Parathyroid adenoma (tissue), 2 donors: ENCODE results near the gene DNASE1L1.

Source experiments
- H2AFZ ChIP-seq: fragments of 300-600 bp; sonication (generic); one replicate; pipeline ENCODE4 v1.7.0; 2017; ENCODE audit warnings: antibody characterized with exemption, mild to moderate bottlenecking
- H3K27ac ChIP-seq: fragments of 300-600 bp; sonication (generic); one replicate; pipeline ENCODE4 v1.7.0; 2017
- H3K27me3 ChIP-seq: fragments of 300-600 bp; sonication (generic); one replicate; pipeline ENCODE4 v1.7.0; 2017; ENCODE audit warnings: low read length; ENCODE audit not compliant: control insufficient read depth, insufficient read depth
- H3K36me3 ChIP-seq: fragments of 300-600 bp; sonication (generic); one replicate; pipeline ENCODE4 v1.7.0; 2017; ENCODE audit warnings: low read length; ENCODE audit not compliant: control insufficient read depth, insufficient read depth
- H3K4me1 ChIP-seq: fragments of 300-600 bp; sonication (generic); one replicate; pipeline ENCODE4 v1.7.0; 2017; ENCODE audit warnings: control low read depth
- H3K4me2 ChIP-seq: fragments of 300-600 bp; sonication (generic); one replicate; pipeline ENCODE4 v1.7.0; 2017; ENCODE audit warnings: low read length
- H3K4me3 ChIP-seq: fragments of 300-600 bp; sonication (generic); one replicate; pipeline ENCODE4 v1.7.0; 2017; ENCODE audit warnings: low read depth, low read length
- H3K79me2 ChIP-seq: fragments of 300-600 bp; sonication (generic); one replicate; pipeline ENCODE4 v1.7.0; 2017; ENCODE audit warnings: control low read depth
- H3K9ac ChIP-seq: fragments of 300-600 bp; sonication (generic); one replicate; pipeline ENCODE4 v1.7.0; 2017; ENCODE audit warnings: mild to moderate bottlenecking
- H3K9me3 ChIP-seq: fragments of 300-600 bp; sonication (generic); one replicate; pipeline ENCODE4 v1.7.0; 2017; ENCODE audit warnings: low read length; ENCODE audit not compliant: control insufficient read depth
- CTCF ChIP-seq: fragments of 300-600 bp; sonication (generic); IDR thresholded peaks from one replicate; pipeline ENCODE4 v1.7.0; 2017; ENCODE audit warnings: antibody characterized with exemption, mild to moderate bottlenecking
- donor health status: primary hyperparathyroidism.

Gene DNASE1L1

GRCh38 chrX:154441564-154441963 lies 32.5 kb upstream of the DNASE1L1 start:
- H3K4me2 ChIP-seq, result no peak overlapping the region
- peaks cover 3% of the 10 kb centered on the region for H3K4me1 ChIP-seq
- H3K4me3 ChIP-seq, result no peak overlapping the region
- no peak for TF ChIP-seq CTCF
- no peak overlapping the region for H2AFZ ChIP-seq
- no peaks in the 10 kb centered on the region for H3K36me3 ChIP-seq
- no peak overlapping the region for H3K27ac ChIP-seq
- H3K79me2 ChIP-seq, result peaks cover 6% of the 10 kb centered on the region
- H3K9me3 ChIP-seq, result no peaks in the 10 kb centered on the region
- no peaks in the 10 kb centered on the region for H3K27me3 ChIP-seq
- no peak overlapping the region for H3K9ac ChIP-seq

GRCh38 chrX:154440623-154441357 lies 31.7 kb upstream of the DNASE1L1 start:
- Histone ChIP-seq H3K36me3 (no peaks in the 10 kb centered on the region), H3K4me1 (peaks cover 3% of the 10 kb centered on the region), H3K27me3 (no peaks in the 10 kb centered on the region), H2AFZ (no peak overlapping the region), H3K9me3 (no peaks in the 10 kb centered on the region), H3K27ac (no peak overlapping the region), H3K9ac (no peak overlapping the region), H3K79me2 (peaks cover 6% of the 10 kb centered on the region), H3K4me3 (no peak overlapping the region), H3K4me2 (no peak overlapping the region)
- TF ChIP-seq CTCF, result no peak

GRCh38 chrX:154439841-154440240 lies 30.8 kb upstream of the DNASE1L1 start:
- no peak overlapping the region for H3K4me3 ChIP-seq
- H3K9ac ChIP-seq, result no peak overlapping the region
- H2AFZ ChIP-seq, result no peak overlapping the region
- H3K27me3 ChIP-seq, result no peaks in the 10 kb centered on the region
- H3K79me2 ChIP-seq, result peaks cover 6% of the 10 kb centered on the region
- H3K4me2 ChIP-seq, result no peak overlapping the region
- no peaks in the 10 kb centered on the region for H3K36me3 ChIP-seq
- no peak for TF ChIP-seq CTCF
- H3K27ac ChIP-seq, result no peak overlapping the region
- no peaks in the 10 kb centered on the region for H3K9me3 ChIP-seq
- H3K4me1 ChIP-seq, result peaks cover 3% of the 10 kb centered on the region

GRCh38 chrX:154437971-154438893 lies 29.2 kb upstream of the DNASE1L1 start:
- H3K9ac ChIP-seq, result no peak overlapping the region
- H3K4me3 ChIP-seq, result peak overlapping the region; percentile 46
- H3K4me1 ChIP-seq, result no peaks in the 10 kb centered on the region
- peaks cover 6% of the 10 kb centered on the region for H3K79me2 ChIP-seq
- TF ChIP-seq CTCF, result no peak
- H3K27ac ChIP-seq, result no peak overlapping the region
- H3K4me2 ChIP-seq, result peak overlapping the region; percentile 47
- H3K9me3 ChIP-seq, result no peaks in the 10 kb centered on the region
- no peaks in the 10 kb centered on the region for H3K36me3 ChIP-seq
- H2AFZ ChIP-seq, result no peak overlapping the region
- H3K27me3 ChIP-seq, result no peaks in the 10 kb centered on the region
